ENCODE measurements around the gene WDR64. TPM values are rescaled to one million over a fixed set of nuclear protein-coding genes. Genes with fewer than 3 reads are reported as not detected.
A peak's percentile ranks its signal among the peaks of the same experiment; 100 is the strongest.

WDR64 gene
- total RNA-seq, 1 experiment from 2014 or later, result not detected

- no peak for DNase-seq
- Histone ChIP-seq H3K9me2 (replicated peaks; ENCODE audit: low read length) (no peaks in the 10 kb centered on the region), H3K4me1 (ENCODE audit: insufficient read depth, low read length) (peaks cover 96% of the 10 kb centered on the region), H3K4me2 (ENCODE audit: low read length) (peak overlapping the region; percentile 71), H3K27me3 (ENCODE audit: low read length) (no peaks in the 10 kb centered on the region), H3K79me2 (ENCODE audit: low read length) (no peaks in the 10 kb centered on the region), H2AFZ (ENCODE audit: low read length) (no peak overlapping the region), H3K27ac (ENCODE audit: low read length) (peak overlapping the region; percentile 88), H3K9ac (ENCODE audit: low read length) (peak overlapping the region; percentile 68), H4K20me1 (ENCODE audit: low read length) (no peaks in the 10 kb centered on the region), H3F3A (ENCODE audit: low read length, unreplicated experiment) (peaks cover 9% of the 10 kb centered on the region), H3K36me3 (ENCODE audit: low read depth, low read length) (no peaks in the 10 kb centered on the region), H3K4me3 (ENCODE audit: low read length) (no peak overlapping the region), H3K9me3 (ENCODE audit: low read length) (no peaks in the 10 kb centered on the region)
- intact Hi-C loops (cut with micrococcal nuclease), result no loop called here
- ChIA-PET CTCF (no interaction called here), POLR2A (ENCODE audit: unreplicated experiment) (no interaction called here)
- TF ChIP-seq CTCF (conservative IDR thresholded peaks at IDR 0.05; ENCODE audit: low read depth, low read length) (no peak), EZH2 (IDR thresholded peaks at IDR 0.05; ENCODE audit: low read length, unreplicated experiment) (no peak), EZH2phosphoT487 (IDR thresholded peaks at IDR 0.05; ENCODE audit: borderline replicate concordance, low read length) (no peak)
- no TSS peak for BruUV-seq (replicated peaks)
- no peak for ATAC-seq
These were observed 44.6 kb upstream of the WDR64 start for GRCh38 chr1:241607497-241607896.

GRCh38 chr1:241608379-241609033 is 43.6 kb upstream of the WDR64 start:
- ChIA-PET CTCF (interaction anchor here (1.0 kb wide), 1 partner anchor 76 kb away, joined by 3 read pairs; the partner anchor contains the start of gene KMO), POLR2A (ENCODE audit: unreplicated experiment) (no interaction called here)
- H3K27me3 ChIP-seq (ENCODE audit: low read length), result no peaks in the 10 kb centered on the region
- H3K9me3 ChIP-seq (ENCODE audit: low read length), result no peaks in the 10 kb centered on the region
- H3K27ac ChIP-seq (ENCODE audit: low read length), result peak overlapping the region; percentile 88
- BruUV-seq (replicated peaks), result no TSS peak
- H3K4me3 ChIP-seq (ENCODE audit: low read length), result no peak overlapping the region
- H3K4me1 ChIP-seq (ENCODE audit: insufficient read depth, low read length), result peaks cover 97% of the 10 kb centered on the region
- peak overlapping the region; percentile 68 for H3K9ac ChIP-seq (ENCODE audit: low read length)
- no peaks in the 10 kb centered on the region for H3K9me2 ChIP-seq (replicated peaks; ENCODE audit: low read length)
- DNase-seq (peak; percentile 94), ATAC-seq (peak; percentile 29)
- H3K36me3 ChIP-seq (ENCODE audit: low read depth, low read length), result no peaks in the 10 kb centered on the region
- peaks cover 9% of the 10 kb centered on the region for H3F3A ChIP-seq (ENCODE audit: low read length, unreplicated experiment)
- H2AFZ ChIP-seq (ENCODE audit: low read length), result no peak overlapping the region
- H4K20me1 ChIP-seq (ENCODE audit: low read length), result no peaks in the 10 kb centered on the region
- H3K4me2 ChIP-seq (ENCODE audit: low read length), result peak overlapping the region; percentile 71
- intact Hi-C loops (cut with micrococcal nuclease), result no loop called here
- no peaks in the 10 kb centered on the region for H3K79me2 ChIP-seq (ENCODE audit: low read length)
- TF ChIP-seq CTCF (conservative IDR thresholded peaks at IDR 0.05; ENCODE audit: low read depth, low read length), result no peak
- no peak for TF ChIP-seq EZH2phosphoT487 (IDR thresholded peaks at IDR 0.05; ENCODE audit: borderline replicate concordance, low read length)
- no peak for TF ChIP-seq EZH2 (IDR thresholded peaks at IDR 0.05; ENCODE audit: low read length, unreplicated experiment)
